Mucosa of stomach (tissue), 1 donor: ENCODE results near the gene CUTA.

Source experiments
- H3K27me3 ChIP-seq: one replicate; pipeline ENCODE4 v1.7.0; 2013; ENCODE audit warnings: mild to moderate bottlenecking, low read length; ENCODE audit not compliant: control insufficient read depth, insufficient read depth
- H3K36me3 ChIP-seq: one replicate; pipeline ENCODE4 v1.7.0; 2013; ENCODE audit warnings: low read length; ENCODE audit not compliant: control insufficient read depth, insufficient read depth
- H3K4me1 ChIP-seq: one replicate; pipeline ENCODE4 v1.7.0; 2013; ENCODE audit warnings: mild to moderate bottlenecking, low read length; ENCODE audit not compliant: control insufficient read depth, insufficient read depth
- H3K4me3 ChIP-seq: one replicate; pipeline ENCODE4 v1.7.0; 2013; ENCODE audit warnings: low read length
- H3K9ac ChIP-seq: one replicate; pipeline ENCODE4 v1.7.0; 2013; ENCODE audit warnings: mild to moderate bottlenecking, low read length, moderate library complexity
- H3K9me3 ChIP-seq: one replicate; pipeline ENCODE4 v1.7.0; 2013; ENCODE audit warnings: mild to moderate bottlenecking, low read length, moderate library complexity; ENCODE audit not compliant: control insufficient read depth
- donor health status: Pancreatic carcinoma.

Gene CUTA

DNA sequence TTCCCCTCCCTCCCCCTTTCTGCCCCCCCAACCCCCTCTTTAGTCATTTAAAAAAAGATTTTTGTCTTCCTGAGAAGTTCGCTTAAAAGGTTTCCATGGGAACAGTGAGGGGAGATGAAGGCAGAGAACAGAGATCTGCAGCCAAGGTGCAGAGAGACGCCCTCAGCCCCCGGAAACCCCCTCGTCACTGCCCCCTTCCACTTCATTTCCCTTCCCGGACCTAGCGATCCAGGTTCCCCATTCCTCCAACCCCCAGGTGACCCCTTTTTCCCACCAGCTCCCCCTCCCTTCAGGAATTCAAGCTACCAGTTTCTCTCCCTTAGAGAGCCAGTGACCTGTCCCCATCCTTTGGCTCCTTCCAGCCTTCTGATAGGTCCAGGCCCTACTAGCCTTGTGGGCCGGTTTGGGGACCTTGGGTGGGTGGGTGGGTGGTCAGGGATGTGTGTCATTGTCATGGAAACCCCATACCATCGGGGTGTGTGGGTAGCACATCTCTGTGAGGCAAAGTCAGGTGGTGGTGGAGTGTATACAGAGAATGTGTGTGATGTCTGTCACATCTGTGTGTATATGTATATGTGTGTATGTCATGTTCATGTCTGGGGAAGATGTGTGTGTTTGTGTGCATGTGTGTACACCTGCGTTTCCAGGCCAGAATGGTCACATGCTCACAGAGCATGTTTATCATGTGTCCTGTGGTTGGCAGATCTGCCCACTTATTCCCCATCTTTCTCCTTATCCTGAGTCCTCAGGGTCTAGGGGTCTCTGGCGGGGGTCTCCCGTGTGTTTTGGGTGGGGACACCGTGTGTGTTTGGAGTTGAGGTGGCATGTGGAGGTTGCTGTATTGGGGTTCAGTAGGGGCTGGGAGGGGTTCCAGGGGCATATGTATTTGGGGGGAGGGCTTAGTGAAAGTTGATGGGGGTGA, 8.9 kb upstream of the CUTA start:
- H3K9me3 ChIP-seq: no peaks in the 10 kb centered on the region
- peak overlapping the region; percentile 48 for H3K9ac ChIP-seq
- H3K4me3 ChIP-seq: no peak overlapping the region
- H3K36me3 ChIP-seq: no peaks in the 10 kb centered on the region
- peaks cover 4% of the 10 kb centered on the region for H3K27me3 ChIP-seq
- H3K4me1 ChIP-seq: peaks cover 27% of the 10 kb centered on the region

DNA sequence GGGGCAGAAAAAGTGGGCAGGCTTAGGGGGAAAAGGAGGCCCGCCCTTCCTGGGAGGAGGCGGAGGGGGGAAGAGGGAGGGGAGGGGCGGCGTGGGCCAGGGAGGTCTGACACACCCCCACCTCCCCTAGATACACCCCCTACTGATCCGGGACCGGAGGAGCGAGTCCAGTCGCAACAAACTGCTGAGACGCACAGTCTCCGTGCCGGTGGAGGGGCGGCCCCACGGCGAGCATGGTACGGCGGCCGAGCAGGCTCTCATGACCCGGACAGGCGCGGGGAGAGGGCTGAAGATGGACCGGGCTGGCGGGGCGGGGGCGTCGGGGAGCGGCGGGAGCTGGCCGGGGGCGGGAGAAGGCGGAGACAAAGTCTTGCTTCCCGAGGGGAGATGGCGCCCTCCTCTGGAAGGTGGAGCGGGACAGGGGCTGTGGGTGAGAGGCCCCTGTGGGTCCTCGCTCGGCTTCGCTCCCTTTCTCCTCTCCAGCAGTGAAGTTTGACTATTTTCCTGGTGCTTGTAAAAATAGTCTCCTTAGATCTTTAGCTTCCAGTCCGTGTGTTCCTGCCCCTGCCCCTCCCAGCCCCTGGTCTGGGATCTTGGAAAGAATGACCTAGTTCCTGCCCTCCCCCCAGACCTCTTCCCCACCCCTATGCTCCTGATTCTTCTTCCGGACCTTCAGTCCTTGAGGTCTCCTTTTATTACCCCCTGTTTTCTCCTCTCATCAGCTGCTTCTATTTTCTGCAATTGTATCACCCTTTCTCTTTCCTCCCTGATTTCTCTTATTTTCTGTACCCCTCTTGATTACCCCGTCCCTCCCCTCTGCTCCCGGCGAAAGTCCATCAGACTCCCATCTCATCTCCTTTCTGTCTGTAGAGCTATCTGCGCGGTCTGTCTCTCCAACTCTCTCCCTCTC, 8.0 kb upstream of the CUTA start:
- Histone ChIP-seq H3K36me3 (no peaks in the 10 kb centered on the region), H3K9ac (peak overlapping the region; percentile 80), H3K4me3 (peak overlapping the region; percentile 61), H3K4me1 (peaks cover 27% of the 10 kb centered on the region), H3K27me3 (peaks cover 4% of the 10 kb centered on the region), H3K9me3 (no peaks in the 10 kb centered on the region)

DNA sequence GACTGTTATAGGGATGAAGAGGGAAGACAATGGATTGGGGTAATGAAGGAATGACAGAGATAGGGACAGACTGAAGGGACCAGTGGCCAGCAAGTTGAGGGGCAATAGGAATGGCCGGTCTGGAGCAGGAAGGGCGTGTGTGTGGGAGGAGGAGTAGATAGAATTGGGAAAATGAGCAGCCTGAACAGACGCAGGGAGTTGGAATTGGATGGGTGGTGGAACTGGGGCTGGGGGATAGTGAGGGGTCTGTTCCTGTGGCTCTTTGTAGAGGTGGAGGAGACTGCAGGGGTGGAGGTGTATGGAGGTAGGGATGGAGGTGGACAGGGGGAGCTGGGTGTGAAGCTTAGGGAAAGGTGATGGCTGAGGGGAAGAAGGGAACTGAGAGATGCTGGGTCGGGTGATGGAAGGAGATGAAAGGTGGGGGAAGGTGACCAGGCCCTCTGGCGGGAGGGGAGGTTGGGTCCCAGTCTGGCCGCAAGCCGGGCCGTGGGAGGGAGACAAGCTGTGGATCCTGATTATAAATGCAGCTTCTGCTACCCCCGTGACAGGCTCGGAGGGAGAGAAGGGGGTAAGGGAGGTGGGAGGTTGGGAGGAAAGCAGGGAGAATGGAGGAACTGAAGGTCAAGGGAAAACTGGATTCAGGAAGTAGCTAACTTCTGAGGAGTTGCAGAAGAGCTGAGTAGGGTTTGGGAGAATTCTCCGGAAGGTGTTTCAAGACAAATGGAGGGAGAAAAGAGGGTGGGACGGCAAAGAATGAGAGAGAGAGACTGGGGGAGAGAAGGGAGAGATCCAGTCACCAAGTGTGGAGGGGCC, 7.2 kb upstream of the CUTA start:
- Histone ChIP-seq H3K36me3 (no peaks in the 10 kb centered on the region), H3K4me1 (peaks cover 27% of the 10 kb centered on the region), H3K9me3 (no peaks in the 10 kb centered on the region), H3K27me3 (peaks cover 4% of the 10 kb centered on the region), H3K4me3 (peak overlapping the region; percentile 61), H3K9ac (peak overlapping the region; percentile 80)

DNA sequence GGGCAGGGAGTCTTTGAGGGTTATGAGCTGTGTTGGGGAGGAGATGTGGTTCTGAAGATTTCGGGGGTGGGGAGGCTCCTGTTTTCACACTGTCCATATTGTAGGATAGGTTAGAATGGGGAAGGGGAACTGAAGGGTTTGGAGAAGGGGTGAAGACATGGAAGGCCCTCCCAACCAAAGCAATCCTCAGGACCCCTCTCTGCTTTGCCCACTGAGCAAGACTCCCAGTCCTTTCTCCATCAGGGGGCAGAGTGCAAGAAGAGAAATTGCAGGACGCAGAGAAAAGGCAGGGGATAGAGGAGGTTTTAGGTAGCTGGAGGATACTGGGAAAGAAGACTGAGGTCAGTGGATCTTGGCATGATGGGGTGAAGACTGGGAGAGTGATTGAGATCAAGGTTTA, 5.9 kb upstream of the CUTA start:
- Histone ChIP-seq H3K9ac (no peak overlapping the region), H3K36me3 (no peaks in the 10 kb centered on the region), H3K27me3 (peaks cover 4% of the 10 kb centered on the region), H3K9me3 (no peaks in the 10 kb centered on the region), H3K4me3 (no peak overlapping the region), H3K4me1 (peaks cover 29% of the 10 kb centered on the region)

DNA sequence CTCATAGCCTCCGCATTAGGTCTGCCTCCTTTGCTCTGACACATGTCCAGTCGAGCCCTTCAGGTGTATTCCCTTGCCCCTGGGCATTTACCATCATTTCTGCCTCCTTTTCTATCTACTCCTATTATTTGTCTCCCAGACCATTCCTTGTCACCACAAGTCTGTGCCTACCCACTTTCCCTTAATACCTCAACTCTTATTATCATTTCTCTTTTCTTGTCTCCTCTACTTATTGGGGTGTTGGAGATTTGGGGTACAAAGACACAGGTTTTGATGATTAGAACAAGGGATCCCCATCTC, 3.4 kb upstream of the CUTA start:
- Histone ChIP-seq H3K9ac (no peak overlapping the region), H3K4me1 (peaks cover 33% of the 10 kb centered on the region), H3K4me3 (no peak overlapping the region), H3K36me3 (no peaks in the 10 kb centered on the region), H3K27me3 (peaks cover 4% of the 10 kb centered on the region), H3K9me3 (no peaks in the 10 kb centered on the region)

DNA sequence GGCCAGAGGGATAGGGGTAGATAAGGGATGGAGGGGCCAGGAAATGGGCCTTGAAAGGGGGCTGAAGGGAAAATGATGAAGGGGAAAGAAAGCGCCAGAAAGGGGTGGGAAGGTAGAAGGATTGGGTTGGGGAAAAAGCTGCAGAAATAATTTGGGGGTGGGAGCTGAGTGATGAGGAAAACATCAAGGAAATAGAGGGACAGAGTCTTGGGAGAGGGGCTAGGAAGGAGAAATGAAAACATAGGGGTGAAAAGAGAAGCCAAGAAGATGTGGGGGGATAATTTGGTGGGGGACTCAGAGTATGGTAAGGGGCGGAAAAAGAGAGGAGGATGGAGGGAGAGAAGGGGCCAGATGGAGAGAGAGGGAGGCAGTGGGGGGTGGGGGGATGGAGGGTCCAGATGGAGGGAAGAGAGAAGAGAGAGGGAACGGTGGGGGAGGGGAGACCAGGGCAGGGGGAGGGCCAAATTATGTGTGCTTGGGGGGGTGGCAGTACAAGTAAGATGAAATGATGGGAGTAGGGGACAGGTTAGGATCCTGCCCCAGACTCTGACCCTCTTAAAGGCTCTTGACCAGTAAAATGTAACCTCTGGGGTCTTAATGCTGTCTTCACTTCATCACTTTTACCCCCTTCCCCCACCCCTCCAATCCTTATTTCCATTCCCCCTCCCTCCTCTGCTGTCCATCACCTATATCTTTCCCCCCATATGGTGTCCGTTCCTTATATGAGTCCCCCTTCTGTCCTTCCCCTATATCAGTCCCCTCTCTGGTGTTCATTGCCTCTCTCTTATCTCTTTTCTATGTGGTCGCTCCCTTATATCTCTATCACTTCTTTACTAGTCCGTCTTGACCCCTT, 2.8 kb upstream of the CUTA start:
- Histone ChIP-seq H3K9ac (no peak overlapping the region), H3K27me3 (peaks cover 4% of the 10 kb centered on the region), H3K4me1 (peaks cover 34% of the 10 kb centered on the region), H3K36me3 (no peaks in the 10 kb centered on the region), H3K4me3 (no peak overlapping the region), H3K9me3 (no peaks in the 10 kb centered on the region)

DNA sequence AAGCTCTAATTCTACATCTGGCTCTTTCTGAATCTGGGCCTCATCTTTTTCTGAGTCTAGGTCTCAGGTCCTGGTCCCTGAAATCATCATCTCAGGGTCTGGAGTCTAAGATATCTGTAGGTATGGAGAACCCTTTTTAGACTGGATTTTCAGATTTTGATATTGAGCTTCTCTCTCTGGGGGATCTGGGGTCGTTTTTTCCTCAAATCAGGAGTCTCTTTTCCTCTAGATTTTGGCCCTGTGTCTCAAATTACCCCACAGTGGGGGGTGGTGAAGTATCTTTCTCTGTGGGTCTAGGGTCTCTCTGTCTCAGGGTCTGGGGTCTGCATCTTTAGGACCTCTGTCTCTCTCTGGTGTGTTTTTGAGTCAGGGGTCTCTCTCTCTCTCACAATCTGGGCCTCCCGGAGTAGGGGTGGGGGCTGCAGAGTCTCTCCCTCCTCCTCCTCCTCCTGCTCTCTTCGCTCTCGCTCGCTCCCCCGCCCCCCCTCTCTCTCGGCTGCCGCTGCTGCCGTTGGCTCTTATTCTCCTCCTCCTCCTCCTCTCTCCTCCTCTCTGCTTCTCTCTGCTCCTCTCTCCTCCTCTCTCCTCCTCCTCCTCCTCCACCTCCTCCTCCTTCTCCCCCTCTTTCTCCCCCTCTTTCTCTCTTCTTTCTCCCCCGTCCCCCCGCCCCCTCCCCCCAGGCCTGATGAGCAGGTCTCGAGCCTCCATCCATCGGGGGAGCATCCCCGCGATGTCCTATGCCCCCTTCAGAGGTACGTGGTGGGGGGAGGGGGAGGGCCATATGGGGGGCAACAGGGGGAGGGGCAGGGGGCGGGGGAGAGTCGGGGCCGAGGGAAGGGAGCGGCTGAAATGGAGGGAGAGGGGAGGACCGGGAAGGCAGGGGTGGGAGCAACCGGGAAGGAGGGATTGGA, 1.9 kb upstream of the CUTA start, which contains the start of gene SYNGAP1:
Gene SYNGAP1 (plus strand): TSS at position 486 of the 911 bp plus-strand sequence. CDS start 200 bp downstream, at position 686.
- Histone ChIP-seq H3K4me1 (peaks cover 32% of the 10 kb centered on the region), H3K27me3 (peaks cover 4% of the 10 kb centered on the region), H3K4me3 (no peak within 1 kb of the TSS), H3K9me3 (no peaks in the 10 kb centered on the region), H3K9ac (peak within 1 kb of the TSS; percentile 80), H3K36me3 (no peaks in the 10 kb centered on the region)

DNA sequence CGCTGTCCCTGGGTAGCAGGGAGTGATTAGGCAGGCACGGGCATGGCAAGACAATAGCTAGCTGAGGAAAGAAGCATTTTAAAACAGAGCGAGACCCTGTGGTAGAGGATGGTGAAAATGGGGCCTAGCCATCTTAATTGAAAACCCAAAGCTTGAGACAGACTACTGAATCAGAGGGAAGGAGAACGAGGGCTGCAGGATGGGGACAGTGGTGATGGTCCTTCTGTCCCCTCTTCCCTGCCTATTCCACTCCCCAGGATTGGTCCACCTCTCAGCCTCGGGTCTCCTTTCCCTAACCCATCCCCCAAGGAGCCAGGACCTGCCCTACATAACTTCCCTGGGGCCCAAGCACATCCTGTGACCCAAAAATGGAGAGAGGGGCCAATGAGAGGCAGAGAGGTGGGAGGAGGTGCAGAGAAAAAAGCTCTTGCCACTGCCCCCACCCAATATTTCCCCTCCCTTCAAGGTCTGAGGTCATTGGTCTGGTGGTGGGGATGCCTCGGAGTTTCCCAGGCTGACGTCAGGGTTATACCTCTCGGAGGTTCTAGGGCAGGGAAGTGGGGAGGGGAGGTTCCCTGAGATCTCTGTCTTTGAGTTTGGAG, 884 bp upstream of the CUTA start:
- Histone ChIP-seq H3K36me3 (no peaks in the 10 kb centered on the region), H3K9me3 (no peaks in the 10 kb centered on the region), H3K4me3 (peak overlapping the region; percentile 57), H3K27me3 (peaks cover 4% of the 10 kb centered on the region), H3K9ac (peak overlapping the region; percentile 80), H3K4me1 (peaks cover 28% of the 10 kb centered on the region)

DNA sequence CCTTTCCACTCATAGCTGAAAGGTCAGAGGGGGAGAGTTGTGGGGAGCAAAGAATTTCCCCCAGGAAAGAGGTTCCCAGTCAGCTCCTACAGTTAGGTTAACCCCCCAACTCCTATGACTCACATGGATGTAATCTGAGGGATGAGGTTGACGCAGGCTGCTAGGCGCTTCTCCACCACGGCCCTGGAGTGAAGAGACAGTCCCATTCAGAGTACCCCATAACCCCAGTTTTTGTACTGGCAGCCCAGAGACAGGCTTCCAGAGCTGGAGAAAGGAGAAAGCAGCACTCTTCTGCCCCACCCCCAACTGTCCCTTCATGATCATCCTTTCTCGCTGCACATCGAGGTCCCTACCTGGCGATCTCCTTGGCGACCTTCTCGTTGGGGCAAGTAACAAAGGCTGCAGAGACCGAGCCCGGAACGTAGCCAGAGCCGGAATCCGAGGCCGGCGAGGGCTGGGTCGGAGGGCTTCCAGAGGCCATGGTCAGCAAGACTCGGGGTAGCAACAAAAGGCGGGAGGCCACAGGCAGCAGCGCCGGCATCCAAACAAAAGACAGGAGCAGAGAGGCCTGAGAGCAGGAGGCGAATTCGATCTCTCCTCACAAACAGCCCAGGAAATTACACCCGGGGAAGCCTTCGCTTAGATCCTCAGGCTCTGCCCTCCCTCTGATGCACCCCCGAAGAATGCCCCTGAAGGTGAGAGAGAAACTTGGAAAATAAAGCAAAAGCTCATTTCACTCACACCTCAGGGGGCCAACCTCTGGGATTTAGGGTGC, 592 bp downstream of the CUTA start:
- Histone ChIP-seq H3K4me1 (peaks cover 28% of the 10 kb centered on the region), H3K9me3 (no peaks in the 10 kb centered on the region), H3K27me3 (peaks cover 4% of the 10 kb centered on the region), H3K36me3 (no peaks in the 10 kb centered on the region), H3K9ac (peak overlapping the region; percentile 76), H3K4me3 (peak overlapping the region; percentile 76)
